IMR-90 (cell line): ENCODE results near the gene DENND1A. TPM values are rescaled to one million over a fixed set of nuclear protein-coding genes. Genes with fewer than 3 reads are reported as not detected.
A peak's percentile ranks its signal among the peaks of the same experiment; 100 is the strongest.

Experiments used
- ATAC-seq: fragments of 200-7000 bp; cut with Tn5 transposase; 2 replicates; pipeline ENCODE4 v1.9.1; 2020; ENCODE audit warnings: low read depth, mild to moderate bottlenecking, moderate library complexity
- BruUV-seq: library from RNA; stranded (reverse); fragments of 400-500 nt; replicated peaks from 2 replicates; lab custom pipeline; 2021; lab: Mats Ljungman, UMichigan
- CTCF ChIA-PET: fragments of 300-600 bp; formaldehyde crosslinking; extraction: SDS; loops from one replicate; lab custom pipeline; 2021; ENCODE audit warnings: antibody characterized with exemption; lab: Yijun Ruan, JAX
- POLR2A ChIA-PET: fragments of 300-600 bp; sonication (Branson Sonifier 250); formaldehyde crosslinking; loops from one replicate; lab custom pipeline; 2022; ENCODE audit warnings: antibody characterized with exemption; ENCODE audit not compliant: unreplicated experiment; lab: Charles Lee
- DNase-seq: peaks from one replicate; pipeline ENCODE4 v3.0.0; 2013
- H2AFZ ChIP-seq: replicated peaks from 2 replicates; pipeline ENCODE3; 2013; ENCODE audit warnings: low read length, mild to moderate bottlenecking; ENCODE audit not compliant: poor library complexity
- H2AK5ac ChIP-seq: 2 replicates; pipeline ENCODE4 v1.6.1; 2013; ENCODE audit warnings: low read depth, low read length, inconsistent platforms
- H2AK9ac ChIP-seq: replicated peaks from 2 replicates; pipeline ENCODE3; 2013; ENCODE audit warnings: mild to moderate bottlenecking, low read depth, low read length, moderate library complexity; ENCODE audit not compliant: poor library complexity
- H2BK120ac ChIP-seq: 2 replicates; pipeline ENCODE4 v1.6.1; 2013; ENCODE audit warnings: low read depth, low read length, inconsistent platforms
- H2BK15ac ChIP-seq: 3 replicates; pipeline ENCODE4 v1.6.1; 2013; ENCODE audit warnings: low read depth, low read length, inconsistent platforms
- H2BK20ac ChIP-seq: 2 replicates; pipeline ENCODE4 v1.6.1; 2013; ENCODE audit warnings: low read depth, mild to moderate bottlenecking, inconsistent platforms, low read length, moderate library complexity
- H2BK5ac ChIP-seq: 2 replicates; pipeline ENCODE4 v1.6.1; 2013; ENCODE audit warnings: mild to moderate bottlenecking, low read depth, low read length, inconsistent platforms; ENCODE audit not compliant: poor library complexity, severe bottlenecking
- H3K14ac ChIP-seq: replicated peaks from 2 replicates; pipeline ENCODE4 v1.6.1; 2013; ENCODE audit warnings: low read depth, low read length, inconsistent platforms
- H3K18ac ChIP-seq: 2 replicates; pipeline ENCODE4 v1.6.1; 2013; ENCODE audit warnings: low read depth, low read length, control low read depth
- H3K23ac ChIP-seq: 2 replicates; pipeline ENCODE4 v1.6.1; 2013; ENCODE audit warnings: low read depth, low read length, inconsistent platforms
- H3K27ac ChIP-seq: 2 replicates; pipeline ENCODE4 v1.5.1; 2013; ENCODE audit warnings: mild to moderate bottlenecking, control low read depth, low read length; ENCODE audit not compliant: insufficient read depth
- H3K27me3 ChIP-seq: 2 replicates; pipeline ENCODE4 v1.6.1; 2013; ENCODE audit warnings: low read length; ENCODE audit not compliant: control insufficient read depth, insufficient read depth
- H3K36me3 ChIP-seq: 2 replicates; pipeline ENCODE4 v1.6.1; 2013; ENCODE audit warnings: low read length, mixed read lengths; ENCODE audit not compliant: control insufficient read depth, insufficient read depth
- H3K4ac ChIP-seq: 2 replicates; pipeline ENCODE4 v1.6.1; 2013; ENCODE audit warnings: low read depth, low read length, inconsistent platforms
- H3K4me1 ChIP-seq: 2 replicates; pipeline ENCODE4 v1.6.1; 2013; ENCODE audit warnings: low read length, mixed read lengths; ENCODE audit not compliant: control insufficient read depth, insufficient read depth
- H3K4me2 ChIP-seq: 2 replicates; pipeline ENCODE4 v1.6.1; 2013; ENCODE audit warnings: low read depth, mild to moderate bottlenecking, control low read depth, low read length, moderate library complexity
- H3K4me3 ChIP-seq: 2 replicates; pipeline ENCODE4 v1.5.1; 2013; ENCODE audit warnings: low read depth, mild to moderate bottlenecking, control low read depth, low read length, moderate library complexity; ENCODE audit not compliant: insufficient read depth
- H3K56ac ChIP-seq: 2 replicates; pipeline ENCODE4 v1.6.1; 2013; ENCODE audit warnings: low read length, inconsistent platforms; ENCODE audit not compliant: insufficient read depth; ENCODE audit errors: extremely low read depth
- H3K79me1 ChIP-seq, 2 experiments: 2 replicates each; pipeline ENCODE4 v1.6.1; 2013; ENCODE audit warnings: low read length in 2 of 2, inconsistent platforms in 1 of 2, low read depth in 1 of 2
- H3K9ac ChIP-seq: 2 replicates; pipeline ENCODE4 v1.6.1; 2013; ENCODE audit warnings: low read depth, low read length, control low read depth
- H3K9me1 ChIP-seq: 2 replicates; pipeline ENCODE4 v1.6.1; 2013; ENCODE audit warnings: low read length, inconsistent platforms; ENCODE audit not compliant: insufficient read depth
- H3K9me3 ChIP-seq: 2 replicates; pipeline ENCODE4 v1.6.1; 2013; ENCODE audit warnings: low read length; ENCODE audit not compliant: control insufficient read depth, insufficient read depth
- H4K20me1 ChIP-seq: 2 replicates; pipeline ENCODE4 v1.6.1; 2013; ENCODE audit warnings: low read length, inconsistent platforms; ENCODE audit not compliant: insufficient read depth
- H4K5ac ChIP-seq: 2 replicates; pipeline ENCODE4 v1.6.1; 2013; ENCODE audit warnings: mild to moderate bottlenecking, low read depth, low read length, control low read depth
- H4K8ac ChIP-seq, 2 experiments: 2 replicates each; pipeline ENCODE4 v1.6.1; 2013; ENCODE audit warnings: low read depth in 2 of 2, low read length in 2 of 2, control low read depth in 1 of 2, inconsistent platforms in 1 of 2
- H4K91ac ChIP-seq: 2 replicates; pipeline ENCODE4 v1.6.1; 2013; ENCODE audit warnings: low read depth, low read length, inconsistent platforms; ENCODE audit not compliant: insufficient read depth
- CEBPB ChIP-seq: IDR thresholded peaks from 2 replicates; pipeline ENCODE4 v1.6.1; 2012; ENCODE audit warnings: low read depth, low read length, improper control_type of control experiment
- MXI1 ChIP-seq: IDR thresholded peaks from 2 replicates; pipeline ENCODE4 v1.6.1; 2012; ENCODE audit warnings: low read depth, mild to moderate bottlenecking, low read length, moderate library complexity, borderline replicate concordance
- SMC3 ChIP-seq: fragments of 150-350 bp; IDR thresholded peaks from 2 replicates; pipeline ENCODE4 v1.6.1; 2016; ENCODE audit warnings: low read depth, mild to moderate bottlenecking, antibody characterized with exemption, low read length, moderate library complexity
- WGBS, 2 experiments: methylation state at CpG; one replicate each; pipeline versions ENCODE4 v1.1.5 to v1.1.7; 2013; ENCODE audit warnings: missing lambda C conversion rate in 2 of 2; ENCODE audit not compliant: insufficient read length in 1 of 2; ENCODE audit errors: extremely low coverage in 2 of 2; 5-methylcytosine and 5-hydroxymethylcytosine counted together
- dilution Hi-C: fragments of 300-500 bp; cut with HindIII; formaldehyde crosslinking; loops from one replicate; pipeline ENCODE4 v1.14.3; 2018; ENCODE audit warnings: low sequenced_read_pairs; ENCODE audit not compliant: unreplicated experiment
- in situ Hi-C: fragments of 300-500 bp; cut with MboI; formaldehyde crosslinking; loops from 3 replicates; pipeline ENCODE4 v1.14.3; 2019; ENCODE audit warnings: low sequenced_read_pairs, inconsistent platforms, mixed read lengths
- intact Hi-C: fragments of 100-400 bp; cut with micrococcal nuclease; formaldehyde crosslinking; loops from 2 replicates; pipeline ENCODE4 v1.10.0; 2022
- polyA plus RNA-seq, 3 experiments: library from polyadenylated mRNA; depleted of rRNA; stranded (reverse); fragments of >200 nt; gene quantifications; 2 replicates each; pipeline ENCODE4 v1.2.3, GENCODE V29; 2012; ENCODE audit warnings: low replicate concordance in 1 of 3
- total RNA-seq: library from RNA; depleted of rRNA; stranded (reverse); fragments of >200 nt; gene quantifications from 2 replicates; pipeline ENCODE4 v1.2.3, GENCODE V29; 2012
- TF ChIP-seq, protein P1 (sequence below): fragments of 150-350 bp; IDR thresholded peaks from 2 replicates; pipeline ENCODE4 v1.6.1; 2017; ENCODE audit warnings: mild to moderate bottlenecking, antibody characterized with exemption, low read length, low read depth

The DENND1A gene
- total and polyA plus RNA-seq, 2 of the 4 experiments (the other 2 are of a cell fraction) = 21.4 to 27.6 TPM

DNA sequence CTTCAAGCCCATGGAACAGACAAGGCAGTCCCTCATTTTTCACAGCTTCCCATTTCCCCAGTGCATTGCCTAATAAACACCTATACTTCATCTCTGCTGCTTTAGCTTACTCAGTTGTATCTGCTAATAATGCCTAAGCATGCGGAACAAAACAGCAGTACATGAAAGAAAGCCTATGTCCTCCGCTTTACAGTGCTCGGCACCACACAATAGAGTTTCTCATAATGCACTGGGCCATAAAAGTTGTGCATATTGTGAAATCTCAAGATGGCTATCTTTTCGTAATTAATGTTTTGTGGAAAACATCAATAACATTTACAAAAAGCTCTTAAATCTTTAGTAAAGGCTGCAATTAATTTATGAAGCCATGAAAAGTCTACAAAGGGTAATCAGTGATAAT is 69.3 kb downstream of the DENND1A start:
- Histone ChIP-seq H2AFZ (no peak overlapping the region), H2BK15ac (no peak overlapping the region), H3K23ac (no peak overlapping the region), H2AK5ac (no peak overlapping the region), H4K91ac (no peak overlapping the region), H3K9me3 (no peaks in the 10 kb centered on the region), H2AK9ac (no peak overlapping the region), H2BK5ac (no peak overlapping the region), H4K8ac (no peak overlapping the region), H3K4ac (no peak overlapping the region), H3K79me1 (peaks cover 12 to 13% of the 10 kb centered on the region in 2 experiments; a peak in 3 of 4 replicates), H3K4me1 (no peaks in the 10 kb centered on the region), H2BK120ac (no peak overlapping the region), H3K4me2 (no peak overlapping the region), H2BK20ac (no peak overlapping the region), H3K9ac (no peak overlapping the region), H3K14ac (no peak overlapping the region), H3K18ac (no peak overlapping the region), H3K27me3 (no peaks in the 10 kb centered on the region), H3K9me1 (0 out of 2 replicates have a peak, but pooled peaks cover 2% of the 10 kb centered on the region), H3K4me3 (no peak overlapping the region), H4K20me1 (peaks cover 3% of the 10 kb centered on the region; the same call in 1 of the 2 replicates), H4K5ac (no peak overlapping the region), H3K56ac (no peak overlapping the region), H3K27ac (no peak overlapping the region), H3K36me3 (no peaks in the 10 kb centered on the region)
- WGBS, 2 experiments = no CpG with 5 or more reads among the region's 4 CpGs
- intact Hi-C loops = loop anchor here (2.0 kb wide), 1 partner anchor 22 kb away; no protein-coding TSS in a partner anchor
- CTCF ChIA-PET = interaction anchor here (1.5 kb wide), 1 partner anchor 10 kb away, joined by 4 read pairs; no protein-coding TSS in a partner anchor
- BruUV-seq = no TSS peak
- dilution Hi-C loops = no loop called here
- DNase-seq (no peak), ATAC-seq (no peak)
- in situ Hi-C loops = no loop called here
- POLR2A ChIA-PET = no interaction called here
- TF ChIP-seq, protein P1, sequence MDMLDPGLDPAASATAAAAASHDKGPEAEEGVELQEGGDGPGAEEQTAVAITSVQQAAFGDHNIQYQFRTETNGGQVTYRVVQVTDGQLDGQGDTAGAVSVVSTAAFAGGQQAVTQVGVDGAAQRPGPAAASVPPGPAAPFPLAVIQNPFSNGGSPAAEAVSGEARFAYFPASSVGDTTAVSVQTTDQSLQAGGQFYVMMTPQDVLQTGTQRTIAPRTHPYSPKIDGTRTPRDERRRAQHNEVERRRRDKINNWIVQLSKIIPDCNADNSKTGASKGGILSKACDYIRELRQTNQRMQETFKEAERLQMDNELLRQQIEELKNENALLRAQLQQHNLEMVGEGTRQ = no peak
- TF ChIP-seq MXI1 = no peak
- 0 out of 2 replicates have a peak, but pooled peaks have one; percentile 20 for TF ChIP-seq CEBPB
- TF ChIP-seq SMC3 = no peak
